OCI-M2 (cell line): ENCODE data around the gene C22orf42.
"Not testable (repeated sequence)": the region's sequence is repeated elsewhere in the genome, so short reads cannot be mapped to it uniquely, and the experiment has no call there.

Source experiments
- DNase-seq: peaks from one replicate; lab custom pipeline; 2025; ENCODE audit not compliant: unreplicated experiment; lab: John Stamatoyannopoulos, UW

Gene C22orf42, protein sequence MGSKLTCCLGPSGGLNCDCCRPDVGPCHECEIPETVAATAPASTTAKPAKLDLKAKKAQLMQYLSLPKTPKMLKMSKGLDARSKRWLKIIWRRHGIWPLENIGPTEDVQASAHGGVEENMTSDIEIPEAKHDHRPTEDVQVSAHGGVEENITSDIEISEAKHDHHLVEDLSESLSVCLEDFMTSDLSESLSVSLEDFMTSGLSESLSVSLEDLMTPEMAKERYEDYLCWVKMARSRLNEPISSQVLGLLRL

DNA sequence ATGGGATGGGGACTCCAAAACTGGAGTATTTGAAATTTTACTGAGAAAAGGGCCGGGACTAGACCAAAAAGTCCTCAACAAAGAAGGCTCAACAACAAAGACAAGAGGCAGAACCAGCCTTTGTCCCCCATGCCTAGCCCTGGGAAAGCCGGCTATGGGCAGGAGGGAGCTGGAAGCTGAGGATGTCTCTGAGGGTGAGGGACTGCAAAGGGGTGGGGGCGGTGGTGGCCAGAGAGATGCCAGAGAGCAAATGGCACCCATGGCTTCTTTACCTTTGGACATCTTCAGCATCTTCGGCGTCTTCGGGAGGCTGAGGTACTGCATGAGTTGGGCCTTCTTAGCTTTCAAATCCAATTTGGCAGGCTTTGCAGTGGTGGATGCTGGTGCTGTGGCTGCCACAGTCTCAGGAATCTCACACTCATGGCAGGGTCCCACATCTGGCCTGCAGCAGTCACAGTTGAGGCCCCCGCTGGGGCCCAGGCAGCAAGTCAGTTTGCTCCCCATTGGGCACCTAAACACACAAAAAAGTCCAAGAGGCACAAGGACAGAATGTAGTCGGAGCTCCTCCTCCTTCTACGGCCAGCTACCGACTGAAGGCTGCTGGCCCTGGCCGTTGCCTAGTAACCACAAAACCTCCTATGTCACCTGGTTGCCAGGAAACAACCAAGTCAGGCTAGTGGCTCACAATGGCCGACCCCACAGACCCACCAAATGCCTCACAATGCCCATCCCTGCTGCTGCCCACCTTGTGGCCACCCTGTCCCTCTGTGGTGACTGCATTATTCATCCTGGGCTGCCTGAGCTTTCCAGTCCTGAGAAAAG is at the start of gene C22orf42:
Gene C22orf42, minus strand, starts transcription at position 592 of the 822 bp plus-strand sequence. Its CDS starts 88 bp downstream, at position 504.
- no peak for DNase-seq

DNA sequence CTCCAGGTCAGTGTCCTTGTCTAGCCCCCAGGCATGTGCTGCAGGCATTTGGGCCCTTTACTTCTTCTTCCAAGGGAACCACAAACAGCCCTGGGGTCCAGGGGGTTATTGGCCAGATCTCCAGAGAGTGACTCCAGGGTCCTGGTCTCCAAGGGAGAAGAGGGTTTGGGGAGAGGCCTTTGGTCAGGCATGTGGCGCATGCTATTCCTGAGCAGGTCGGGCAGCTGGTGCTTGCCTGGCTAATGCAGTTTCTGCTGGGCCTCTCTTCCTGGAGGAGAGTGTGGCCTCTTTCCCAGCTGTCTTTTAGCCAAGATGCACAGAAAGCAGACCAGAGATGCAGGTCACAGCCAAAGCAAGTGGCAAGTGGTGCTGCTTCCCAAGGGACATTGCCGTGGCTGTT is 49.6 kb upstream of the C22orf42 start:
- no peak for DNase-seq

DNA sequence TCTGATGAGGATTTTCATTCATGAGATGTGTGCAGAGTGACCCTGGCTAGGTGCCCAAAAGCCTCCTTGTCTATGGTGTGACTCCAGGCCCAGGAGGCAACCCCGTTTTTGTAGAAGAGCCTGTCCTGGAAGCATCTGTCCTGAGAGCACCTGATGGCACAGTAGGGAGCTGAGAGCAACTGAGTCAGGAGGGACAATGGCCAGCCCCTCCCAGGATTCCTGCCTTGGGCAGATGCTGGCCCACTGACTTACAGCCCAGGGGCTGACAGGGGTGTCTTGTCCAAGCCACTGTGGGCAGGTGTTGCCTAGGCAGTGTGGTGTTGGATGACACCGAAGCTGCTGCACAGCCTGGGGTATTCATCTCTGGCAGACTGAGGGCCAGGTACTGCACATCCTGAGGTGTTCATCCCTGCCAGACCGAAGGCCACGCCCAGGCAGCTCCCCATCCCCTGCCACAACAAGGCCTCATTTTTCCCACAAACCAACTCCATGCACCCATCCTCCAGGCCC is 48.9 kb upstream of the C22orf42 start:
- no peak for DNase-seq

DNA sequence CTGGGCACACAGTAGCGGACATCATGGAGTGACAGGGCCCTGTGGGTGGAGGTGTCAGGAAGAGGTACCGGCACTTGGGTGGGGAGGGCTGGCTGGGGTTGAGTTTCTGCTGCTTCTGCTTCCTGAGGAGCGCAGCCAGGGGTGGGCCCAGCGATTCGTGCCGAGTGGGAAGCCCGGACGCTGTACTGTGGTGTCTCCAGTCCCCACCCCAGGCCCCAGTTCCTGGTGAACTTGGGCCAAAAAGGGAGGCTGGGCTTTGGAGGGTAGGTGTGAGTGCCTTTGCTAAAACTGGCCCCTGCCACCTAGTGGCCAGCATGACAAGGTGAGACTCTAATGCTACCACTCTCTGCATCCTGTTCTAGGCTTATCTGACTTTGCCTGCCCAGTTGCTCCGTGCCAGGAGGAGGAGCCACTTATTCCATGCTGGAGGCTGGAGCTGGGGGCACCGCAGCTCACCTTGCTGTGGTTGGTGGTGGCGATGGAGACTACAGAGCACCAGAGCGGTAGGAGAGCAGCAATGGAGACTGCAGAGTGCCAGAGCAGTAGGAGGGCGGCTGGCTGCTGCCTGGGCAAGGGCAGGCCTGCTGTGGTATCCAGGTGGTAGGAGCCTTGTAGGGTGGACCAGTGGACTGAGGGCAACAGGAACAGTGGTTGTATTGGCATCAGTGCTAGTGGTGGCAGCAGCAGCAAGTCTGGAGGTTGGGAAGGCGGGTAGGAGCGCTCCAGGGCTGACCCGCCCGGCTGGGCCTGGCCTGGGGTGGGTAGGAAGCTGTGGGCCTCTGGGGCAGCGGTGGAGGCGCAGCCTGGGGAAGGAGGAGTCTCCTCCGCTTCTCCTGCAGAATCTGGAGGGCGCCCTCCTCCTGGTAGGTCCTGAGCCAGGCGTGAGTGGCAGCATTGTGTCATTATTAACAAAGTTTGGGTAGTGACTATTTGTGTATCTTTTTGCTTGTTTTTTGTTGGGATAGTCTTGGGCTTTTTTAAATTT is 48.0 kb upstream of the C22orf42 start:
- DNase-seq, result no peak

DNA sequence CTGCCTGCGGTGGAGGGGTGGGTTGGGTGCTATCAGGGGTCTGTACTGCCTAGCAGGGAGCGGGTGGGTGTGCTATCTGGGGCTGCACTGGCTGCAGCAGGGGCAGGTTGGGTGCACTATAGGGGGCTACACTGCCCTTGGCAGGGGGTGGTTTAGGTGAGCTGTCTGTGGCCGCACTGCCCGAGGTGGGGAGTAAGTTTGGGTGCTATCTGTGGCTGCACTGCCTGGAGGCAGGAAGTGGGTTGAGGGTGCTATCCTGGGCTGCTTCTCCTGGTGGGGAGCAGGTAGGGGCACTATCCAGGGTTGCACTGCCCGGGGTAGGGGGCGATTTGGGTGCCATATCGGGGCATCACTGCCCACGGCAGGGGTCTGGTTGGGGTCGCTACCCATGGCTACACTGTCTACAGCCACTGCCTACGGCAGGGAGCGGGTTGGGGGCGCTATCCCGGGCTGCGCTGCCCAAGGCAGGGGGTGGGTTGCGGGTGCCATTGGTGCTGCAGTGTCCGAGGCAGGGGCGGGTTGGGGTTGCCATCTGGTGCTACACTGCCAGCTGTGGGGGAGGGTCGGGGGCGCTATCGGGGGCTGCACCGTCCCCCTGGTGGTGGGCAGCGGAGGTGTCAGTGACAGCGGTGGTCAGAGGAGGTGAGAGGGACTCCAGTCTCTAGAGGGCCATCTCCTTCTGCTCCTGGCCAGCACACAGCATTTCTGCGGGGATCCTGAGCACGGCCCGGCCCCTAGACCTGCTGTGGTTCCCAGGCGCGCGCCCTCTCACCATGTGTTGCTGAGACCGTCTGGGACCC is 47.1 kb upstream of the C22orf42 start:
- no peak for DNase-seq

DNA sequence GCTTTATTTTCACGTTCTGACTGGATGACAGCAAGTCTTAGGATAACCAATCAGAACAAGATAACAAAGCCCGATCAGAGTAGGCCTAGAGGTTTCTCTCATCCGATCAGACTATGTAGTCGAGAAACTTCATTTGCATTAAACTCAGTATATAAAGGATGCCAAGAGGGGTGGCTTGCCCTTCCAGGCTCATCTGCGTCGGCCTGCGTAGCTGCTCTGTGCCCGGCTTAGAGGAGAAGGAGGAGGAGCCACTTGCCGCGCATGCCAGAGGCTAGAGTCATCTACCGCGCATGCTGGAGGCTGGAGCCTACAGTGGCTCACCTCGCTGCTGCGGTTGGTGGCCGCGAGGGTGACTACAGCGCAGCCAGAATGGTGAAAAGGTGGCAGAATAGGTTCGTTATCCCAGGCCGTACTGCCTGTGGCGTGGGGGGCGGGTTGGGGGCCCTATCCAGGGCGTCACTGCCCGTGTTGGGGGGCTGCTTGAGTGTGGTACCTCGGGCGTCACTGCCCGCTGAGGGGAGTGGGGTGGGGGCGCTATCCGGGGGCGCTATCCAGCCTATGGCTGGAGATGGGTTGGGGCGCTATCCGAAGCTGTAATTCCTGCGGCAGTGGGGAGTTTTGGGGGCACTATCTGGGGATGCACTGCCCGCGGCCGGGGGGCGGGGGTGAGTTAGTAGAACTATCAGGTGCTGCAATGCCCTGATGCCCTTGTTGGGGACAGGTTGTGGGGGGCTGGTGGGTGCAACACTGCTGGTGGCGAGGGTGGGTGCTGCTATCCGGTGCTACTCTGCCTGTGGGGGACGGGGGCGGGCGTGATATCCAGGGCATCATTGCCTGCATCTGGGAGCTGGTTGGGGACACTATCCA is 46.0 kb upstream of the C22orf42 start, which contains the start of gene RFPL2:
Gene RFPL2, minus strand, starts transcription at position 218 of the 867 bp plus-strand sequence. CDS start 2,622 bp downstream, outside the sequence.
- peak; percentile 28 for DNase-seq

DNA sequence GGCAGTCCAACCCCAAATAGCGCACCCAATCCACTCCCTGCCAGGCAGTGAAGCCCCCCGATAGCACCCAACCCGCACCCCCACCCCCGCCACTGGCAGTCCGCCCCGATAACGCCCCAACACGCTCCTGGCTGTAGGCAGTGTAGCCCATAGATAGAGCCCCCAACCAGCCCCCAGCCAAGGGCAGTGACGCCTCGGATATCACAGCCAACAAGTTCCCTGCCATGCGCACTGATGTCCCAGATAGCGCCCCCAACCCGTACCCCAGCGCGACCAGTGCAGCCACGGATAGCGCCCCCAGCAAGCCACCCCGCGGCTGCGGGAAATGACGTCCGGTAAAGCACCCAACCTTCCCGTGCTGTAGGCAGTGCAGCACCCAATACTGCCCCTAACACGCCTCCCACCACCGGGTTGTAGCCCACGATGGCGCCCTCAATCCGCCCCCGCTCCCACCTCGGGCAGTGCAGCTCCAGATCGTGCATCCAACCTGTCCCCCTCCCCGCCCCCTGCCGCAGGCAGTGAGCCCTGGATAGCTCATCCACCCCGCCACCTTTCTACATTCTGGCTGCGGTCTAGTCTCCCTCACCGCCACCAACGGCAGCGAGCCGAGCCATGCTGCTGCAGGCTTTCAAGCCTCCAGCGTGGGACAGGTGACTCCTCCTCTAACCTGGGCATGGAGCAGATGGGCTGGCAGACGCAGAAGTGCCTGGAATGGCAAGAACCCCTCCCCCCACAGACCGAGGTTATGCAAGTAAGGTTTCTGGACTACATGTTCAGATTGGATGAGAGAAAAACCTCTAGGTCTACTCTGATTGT is 45.1 kb upstream of the C22orf42 start:
- peak; percentile 34 for DNase-seq

DNA sequence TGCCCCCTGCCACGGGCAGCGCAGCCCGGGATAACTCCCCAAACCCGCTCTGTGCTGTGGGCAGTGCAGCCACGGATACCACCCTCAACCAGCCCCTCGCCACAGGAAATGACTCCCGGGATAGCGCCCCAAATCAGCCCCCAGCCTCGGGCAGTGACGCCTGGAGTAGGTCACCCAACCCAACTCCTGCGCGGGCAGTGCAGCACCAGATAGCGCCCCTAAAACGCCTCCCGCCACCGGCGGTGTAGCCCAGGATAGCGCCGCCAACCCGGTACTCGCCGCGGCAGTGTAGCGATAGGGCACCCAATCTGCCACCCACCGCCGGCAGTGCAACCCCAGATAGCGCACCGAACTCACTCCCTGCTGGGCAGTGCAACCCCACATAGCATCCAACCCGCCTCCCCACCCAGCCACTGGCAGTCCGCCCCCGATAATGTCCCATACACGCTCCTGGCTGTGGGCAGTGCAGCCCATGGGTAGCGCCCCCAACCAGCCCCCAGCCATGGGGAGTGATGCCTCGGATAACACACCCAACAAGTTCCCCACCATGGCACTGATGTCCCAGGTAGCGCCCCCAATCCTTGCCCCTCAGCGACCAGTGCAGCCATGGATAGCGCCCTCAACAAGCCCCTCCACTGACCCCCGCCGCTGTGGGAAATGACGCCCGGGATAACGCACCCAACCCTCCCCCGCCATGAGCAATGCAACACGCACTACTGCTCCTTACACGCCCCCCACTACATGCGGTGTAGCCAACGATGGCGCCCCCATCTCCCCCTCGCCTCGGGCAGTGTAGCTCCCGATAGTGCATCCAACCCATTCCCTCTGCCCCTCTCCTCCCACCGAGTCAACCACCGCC is 44.3 kb upstream of the C22orf42 start:
- no peak for DNase-seq

DNA sequence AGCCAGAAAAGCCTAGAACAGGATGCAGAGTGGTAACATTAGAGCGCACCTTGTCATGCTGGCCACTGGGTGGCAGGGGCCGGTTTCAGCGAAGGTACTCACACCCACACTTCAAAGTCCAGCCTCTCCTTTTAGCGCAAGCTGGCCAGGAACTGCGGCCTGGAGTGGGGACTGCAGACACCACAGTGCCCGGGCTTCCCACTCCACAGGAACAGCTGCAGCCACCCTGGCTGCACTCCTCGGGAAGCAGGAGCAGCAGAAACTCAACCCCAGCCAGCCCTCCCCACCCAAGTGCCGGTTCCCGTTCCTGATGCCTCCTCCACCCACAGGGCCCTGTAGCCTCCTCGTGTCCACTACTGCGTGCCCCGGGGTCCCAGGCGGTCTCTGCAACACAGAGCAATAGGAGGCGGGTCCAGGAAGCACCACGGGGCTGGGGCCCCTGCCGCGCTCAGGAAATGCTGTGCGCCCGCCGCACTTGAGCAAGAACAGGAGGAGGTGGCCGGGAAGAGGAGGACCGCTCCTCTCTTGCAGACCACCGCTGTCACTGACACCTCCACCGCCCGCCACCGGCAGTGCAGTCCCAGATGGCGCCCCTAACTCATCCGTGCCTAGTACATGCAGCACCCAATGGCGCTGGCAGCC is 43.6 kb upstream of the C22orf42 start:
- no peak for DNase-seq

DNA sequence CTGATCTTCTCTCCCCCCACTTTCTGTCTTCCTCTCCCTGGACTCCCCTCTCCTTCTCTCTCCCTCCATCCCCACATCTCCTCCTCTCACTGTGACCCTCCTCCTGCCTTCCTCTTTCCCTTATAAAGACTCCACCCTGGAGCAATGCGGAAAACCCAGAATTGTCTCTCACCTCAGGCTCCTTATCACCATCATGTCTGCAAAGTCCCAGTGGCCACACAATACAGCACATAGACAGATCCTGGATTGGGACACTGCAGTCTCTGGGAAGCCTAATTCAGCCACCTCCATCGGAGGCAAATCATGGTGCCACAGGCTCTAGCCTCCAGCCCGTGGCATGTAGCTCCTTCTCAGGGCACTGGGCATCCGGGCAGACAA is 43.0 kb upstream of the C22orf42 start:
- no peak for DNase-seq

DNA sequence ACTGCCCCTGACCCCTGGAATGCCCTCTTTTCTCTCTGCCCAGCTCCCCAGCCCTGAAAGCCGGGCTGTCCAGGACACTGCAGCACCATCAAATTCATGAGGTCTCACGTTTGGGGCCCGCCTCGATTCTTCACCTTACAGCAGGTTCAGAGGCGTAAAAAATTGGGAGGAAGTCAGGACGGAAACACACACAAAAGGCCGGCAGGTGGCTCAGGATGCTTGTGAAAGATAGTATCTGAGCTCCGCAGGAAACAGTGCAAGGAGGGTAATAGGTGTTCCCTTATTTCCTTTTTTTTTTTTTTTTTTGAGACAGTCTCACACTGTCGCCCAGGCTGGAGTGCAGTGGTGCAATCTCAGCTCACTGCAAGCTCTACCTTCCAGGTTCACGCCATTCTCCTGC is 41.6 kb upstream of the C22orf42 start:
- no peak for DNase-seq

DNA sequence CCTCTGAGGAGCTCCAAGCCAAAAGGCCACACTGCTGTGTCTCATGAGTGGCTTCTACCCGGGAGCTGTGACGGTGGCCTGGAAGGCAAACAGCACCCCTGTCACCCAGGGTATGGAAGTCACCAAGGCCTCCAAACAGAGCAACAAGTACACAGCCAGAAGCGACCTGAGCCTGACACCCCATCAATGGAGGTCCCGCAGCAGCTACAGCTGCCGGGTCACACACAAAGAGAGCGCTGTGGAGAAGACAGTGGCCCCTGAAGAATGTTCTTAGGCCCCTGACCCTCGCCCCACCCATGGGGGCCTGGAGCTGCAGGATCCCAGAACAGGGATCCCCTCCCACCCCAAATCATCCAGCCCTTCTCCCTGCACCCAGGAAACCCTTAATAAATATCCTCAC is 40.9 kb upstream of the C22orf42 start:
- no peak for DNase-seq

DNA sequence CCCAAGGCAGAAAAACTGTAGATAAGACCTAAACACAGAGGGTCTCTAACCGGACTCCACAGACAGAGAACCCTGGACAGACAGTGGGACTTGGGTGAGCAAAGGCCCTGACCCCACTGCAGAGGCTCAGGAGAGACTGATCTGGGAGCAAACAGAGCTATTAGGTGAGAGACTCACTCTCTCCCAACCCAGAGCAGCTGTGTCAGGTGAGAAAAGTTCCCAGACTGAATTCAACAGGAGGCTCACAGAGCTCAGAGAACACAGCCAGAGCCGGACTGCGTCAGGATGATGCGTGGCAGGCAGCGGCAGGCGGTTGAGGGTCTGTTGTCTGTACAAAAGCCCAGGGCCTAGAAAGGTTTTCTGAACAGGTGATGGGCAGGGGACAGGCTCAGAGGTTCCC is 40.2 kb upstream of the C22orf42 start:
- no peak for DNase-seq

DNA sequence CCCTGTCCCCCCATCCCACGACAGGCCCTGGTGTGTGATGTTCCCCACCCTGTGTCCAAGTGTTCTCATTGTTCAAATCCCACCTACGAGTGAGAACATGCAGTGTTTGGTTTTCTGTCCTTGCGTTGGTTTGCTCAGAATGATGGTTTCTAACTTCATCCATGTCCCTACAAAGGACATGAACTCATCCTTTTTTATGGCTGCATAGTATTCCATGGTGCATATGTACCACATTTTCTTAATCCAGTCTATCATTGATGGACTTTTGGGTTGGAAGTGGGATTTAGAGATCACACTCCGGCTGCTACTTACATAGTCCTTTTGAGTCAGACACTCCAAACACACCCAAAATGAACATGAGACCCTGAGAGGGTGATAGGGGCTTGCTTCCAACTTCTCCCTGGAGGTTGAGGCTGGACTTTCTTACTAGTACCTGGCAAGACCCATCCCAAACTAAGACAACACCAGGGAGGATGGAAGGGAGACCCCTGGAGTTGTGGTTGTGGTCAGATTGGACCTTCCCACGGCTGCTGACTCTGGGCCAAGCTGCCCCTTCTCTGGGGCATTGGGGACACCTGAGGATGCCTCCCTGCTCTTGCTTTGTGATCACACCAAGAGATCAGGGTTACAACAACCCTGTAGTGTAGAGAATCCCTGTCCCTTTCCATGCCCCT is 38.6 kb upstream of the C22orf42 start:
- not testable (repeated sequence) for DNase-seq

DNA sequence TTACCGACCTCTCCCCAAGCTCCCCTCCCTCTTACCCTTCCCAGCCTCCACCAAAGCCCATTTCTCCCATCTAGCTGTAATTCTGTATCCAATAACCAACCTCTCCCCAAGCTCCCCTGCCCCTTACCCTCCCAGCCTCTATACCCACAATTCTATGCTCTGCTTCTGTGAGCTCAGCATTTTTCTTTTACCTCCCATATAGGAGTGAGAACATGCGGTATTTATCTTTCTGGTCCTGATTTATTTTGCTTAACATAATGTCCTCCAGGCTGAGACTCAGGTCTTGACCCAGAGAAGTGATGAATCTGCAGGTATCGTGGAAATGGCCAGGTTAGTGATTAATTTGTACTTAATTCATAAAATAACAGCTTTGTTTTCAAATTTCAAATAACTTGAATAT is 36.8 kb upstream of the C22orf42 start:
- not testable (repeated sequence) for DNase-seq

DNA sequence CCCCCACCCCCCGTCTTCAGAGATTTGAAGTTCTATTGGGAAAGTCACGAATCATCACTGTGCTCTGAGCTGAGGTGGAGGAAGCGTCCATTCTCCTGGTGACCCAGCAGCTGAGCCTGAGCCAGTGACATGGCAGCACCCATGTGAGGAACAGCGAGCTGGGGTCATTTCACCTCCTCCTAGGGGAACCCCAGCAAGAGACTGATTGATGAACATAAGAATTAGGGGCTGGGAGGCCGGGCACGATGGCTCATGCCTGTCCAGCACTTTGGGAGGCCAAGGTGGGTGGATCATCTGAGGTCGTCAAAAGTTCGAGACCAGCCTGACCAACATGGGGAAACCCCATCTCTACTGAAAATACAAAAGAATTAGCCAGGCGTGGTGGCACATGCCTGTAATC is 34.2 kb upstream of the C22orf42 start:
- not testable (repeated sequence) for DNase-seq
